ENCODE results near the gene OSBPL9.
"Not testable (repeated sequence)": the region's sequence is repeated elsewhere in the genome, so short reads cannot be mapped to it uniquely, and the experiment has no call there.

The OSBPL9 gene

DNA sequence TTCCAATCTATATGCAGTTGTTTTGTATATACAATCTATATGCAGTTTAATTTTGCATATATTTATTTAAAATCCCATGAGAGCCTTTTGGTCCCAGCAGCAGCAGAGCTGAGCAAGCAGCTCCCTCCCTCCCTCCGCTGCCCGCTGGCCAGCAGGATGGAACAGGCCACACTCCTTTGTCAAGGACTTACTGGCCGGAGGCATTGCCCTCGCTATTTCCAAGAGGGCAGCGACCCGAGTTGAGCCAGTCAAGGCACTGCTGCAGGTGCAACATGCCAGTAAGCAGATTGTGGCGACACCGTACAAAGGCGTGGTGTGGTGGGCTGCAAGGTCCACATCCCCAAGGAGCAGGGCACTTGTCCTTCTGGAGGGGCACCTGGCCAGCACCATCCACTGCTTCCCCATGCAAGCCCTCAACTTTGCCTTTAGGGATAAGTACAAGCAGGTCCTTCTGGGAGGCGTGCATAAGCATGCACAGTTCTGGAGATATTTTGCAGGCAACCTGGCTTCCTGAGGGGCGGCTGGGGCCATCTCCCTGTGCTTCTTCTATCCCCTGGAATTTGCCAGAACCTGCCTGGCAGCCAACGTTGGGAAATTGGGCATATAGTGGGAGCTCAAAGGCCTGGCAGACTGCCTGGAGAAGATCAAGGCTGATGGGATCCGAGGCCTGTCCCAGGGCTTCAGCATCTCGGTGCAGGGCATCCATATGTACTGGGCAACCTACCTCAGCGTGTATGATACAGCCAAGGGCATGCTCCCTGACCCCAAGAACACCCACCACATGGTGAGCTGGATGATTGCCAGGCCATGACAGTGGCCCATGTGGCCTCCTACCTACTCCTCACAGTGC, 92.2 kb downstream of the OSBPL9 start:
- no peak for DNase-seq (ENCODE audit: low read depth in 2 of 2)

DNA sequence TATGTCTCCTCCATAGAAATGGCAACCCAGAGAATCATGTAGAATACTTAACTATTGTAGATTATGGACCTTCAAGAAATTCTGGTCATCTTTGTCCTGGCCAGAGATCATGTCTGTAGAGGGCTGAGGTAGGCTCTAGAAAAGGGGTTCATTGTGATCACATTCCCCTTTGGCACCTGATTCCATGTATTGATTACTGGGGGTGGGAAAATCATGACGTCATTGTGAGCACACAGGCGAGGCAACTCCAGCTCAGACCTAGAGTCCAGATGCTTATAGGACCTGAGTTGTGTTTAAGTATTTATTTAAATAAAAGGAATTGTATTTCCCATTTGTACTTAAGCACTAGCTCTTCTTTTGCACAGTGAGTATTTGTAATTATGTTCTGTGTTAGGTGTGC, 93.1 kb downstream of the OSBPL9 start:
- DNase-seq (ENCODE audit: low read depth in 2 of 2): no peak

DNA sequence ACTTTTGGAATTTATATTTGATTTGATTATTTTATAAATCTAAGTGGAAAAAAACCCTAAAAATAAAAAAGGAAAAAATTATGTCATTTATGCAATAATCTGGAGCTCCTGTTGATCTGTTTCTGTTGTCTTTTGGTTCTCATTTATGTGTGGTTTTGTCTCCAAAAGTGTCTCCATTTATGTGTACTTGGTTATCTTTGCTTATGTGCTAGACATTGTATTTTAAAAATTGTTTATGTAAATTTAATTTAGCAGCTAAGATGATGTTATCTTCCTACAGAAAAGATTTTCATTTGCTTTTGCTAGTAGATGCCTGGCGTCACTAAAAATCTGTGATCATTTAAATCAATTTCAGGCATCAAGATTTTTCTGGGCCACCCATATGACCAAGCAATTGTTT, 95.7 kb downstream of the OSBPL9 start:
- no peak for DNase-seq (ENCODE audit: low read depth in 2 of 2)

DNA sequence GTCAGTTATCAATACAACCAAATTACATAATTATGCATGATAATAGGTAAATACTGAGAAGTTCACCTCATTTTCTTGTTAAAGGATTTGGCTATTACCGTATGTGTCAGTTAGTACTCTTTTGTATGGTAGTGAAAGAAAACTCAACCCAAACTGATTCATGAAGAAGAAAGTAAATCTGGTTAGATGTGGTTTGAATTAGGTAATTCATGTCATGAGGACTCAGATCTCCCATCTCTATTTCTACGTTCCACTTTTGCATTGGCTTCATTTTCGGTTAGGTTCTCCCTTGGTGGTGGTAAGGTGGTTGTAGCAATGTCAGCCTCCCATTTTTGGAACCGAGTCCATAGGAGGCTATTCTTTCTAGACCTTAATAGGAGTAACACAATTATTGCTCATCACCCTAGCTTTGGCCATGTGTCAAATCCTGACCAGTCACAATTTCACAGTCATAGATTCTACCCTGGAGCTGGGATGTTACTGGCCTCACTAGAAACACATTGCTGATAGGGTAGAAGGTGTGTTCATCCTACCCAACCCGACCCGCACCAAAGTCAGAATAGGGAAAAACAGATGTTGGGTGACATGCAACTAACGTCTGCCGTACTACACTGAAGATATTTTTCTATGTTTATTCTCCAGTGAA, 97.6 kb downstream of the OSBPL9 start:
- no peak for DNase-seq (ENCODE audit: low read depth in 2 of 2)

DNA sequence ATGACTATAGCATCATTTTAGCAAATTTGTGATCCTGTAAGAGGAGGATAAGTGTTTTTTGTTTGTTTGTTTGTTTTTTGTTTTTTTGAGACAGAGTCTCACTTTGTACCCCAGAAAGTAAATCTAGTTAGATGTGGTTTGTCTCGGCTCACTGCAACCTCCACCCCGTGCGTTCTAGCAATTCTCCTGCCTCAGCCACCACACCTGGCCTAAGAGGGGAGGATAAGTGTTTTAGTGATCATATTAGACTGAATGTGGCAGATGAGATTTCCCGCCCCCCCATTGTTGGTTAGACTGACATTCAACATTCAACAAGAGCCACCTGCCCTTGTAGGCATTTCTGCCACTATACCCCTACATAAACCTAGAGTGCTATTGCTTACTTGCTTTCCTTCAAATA, 98.5 kb downstream of the OSBPL9 start:
- no peak for DNase-seq (ENCODE audit: low read depth in 2 of 2)

DNA sequence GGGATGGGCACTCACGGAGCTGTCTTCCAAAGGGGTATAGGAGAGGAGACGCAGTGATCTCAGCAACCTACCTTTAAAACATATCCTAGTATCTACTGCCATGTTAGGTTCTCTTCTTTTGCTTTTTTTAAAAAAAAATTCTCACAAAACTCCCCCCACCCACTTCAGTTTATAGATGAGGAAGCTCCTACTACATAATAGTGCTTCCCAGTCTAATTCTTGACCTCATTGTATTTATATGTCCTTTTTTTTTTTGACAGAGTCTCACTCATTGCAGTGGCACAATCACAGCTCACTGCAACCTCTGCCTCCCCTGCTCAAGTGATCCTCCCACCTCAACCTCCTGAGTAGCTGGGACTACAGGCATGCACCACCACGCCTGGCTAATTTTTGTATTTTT, 99.9 kb downstream of the OSBPL9 start:
- DNase-seq (ENCODE audit: low read depth in 2 of 2): no peak

DNA sequence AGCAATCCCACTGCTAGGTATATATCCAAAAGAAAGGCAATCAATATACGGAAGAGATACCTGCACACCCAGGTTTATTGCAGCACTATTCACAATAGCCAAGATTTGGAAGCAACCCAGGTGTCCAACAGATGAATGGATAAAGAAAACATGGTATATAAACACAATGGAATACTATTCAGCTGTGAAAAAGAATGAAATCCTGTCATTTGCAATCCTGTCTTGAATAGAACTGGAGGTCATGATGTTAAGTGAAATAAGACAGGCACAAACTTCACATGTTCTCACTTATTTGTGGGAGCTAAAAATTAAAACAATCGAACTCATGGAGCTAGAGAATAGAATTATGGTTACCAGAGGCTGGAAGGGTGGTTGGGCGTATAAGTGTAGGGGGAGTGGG, 101.0 kb downstream of the OSBPL9 start:
- no peak for DNase-seq (ENCODE audit: low read depth in 2 of 2)

DNA sequence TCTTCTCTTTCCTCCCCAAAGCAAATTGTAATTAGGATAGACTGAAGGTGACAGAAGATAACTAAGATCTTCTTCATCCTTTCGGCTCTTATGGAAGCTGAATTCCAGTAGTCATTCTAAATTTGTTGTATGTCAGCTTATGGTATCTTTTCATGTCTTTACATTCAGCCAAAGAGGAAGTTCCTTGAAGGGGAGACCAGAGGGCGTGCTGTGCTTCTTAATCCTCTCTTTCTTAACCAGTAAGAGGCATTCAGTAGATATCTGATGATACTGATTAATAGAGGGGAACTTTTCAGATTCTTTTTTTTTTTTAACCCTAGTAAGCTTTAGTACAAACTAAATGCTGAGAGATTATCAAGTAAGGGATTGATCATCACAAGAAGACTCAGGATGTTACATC, 102.3 kb downstream of the OSBPL9 start:
- no peak for DNase-seq (ENCODE audit: low read depth in 2 of 2)

DNA sequence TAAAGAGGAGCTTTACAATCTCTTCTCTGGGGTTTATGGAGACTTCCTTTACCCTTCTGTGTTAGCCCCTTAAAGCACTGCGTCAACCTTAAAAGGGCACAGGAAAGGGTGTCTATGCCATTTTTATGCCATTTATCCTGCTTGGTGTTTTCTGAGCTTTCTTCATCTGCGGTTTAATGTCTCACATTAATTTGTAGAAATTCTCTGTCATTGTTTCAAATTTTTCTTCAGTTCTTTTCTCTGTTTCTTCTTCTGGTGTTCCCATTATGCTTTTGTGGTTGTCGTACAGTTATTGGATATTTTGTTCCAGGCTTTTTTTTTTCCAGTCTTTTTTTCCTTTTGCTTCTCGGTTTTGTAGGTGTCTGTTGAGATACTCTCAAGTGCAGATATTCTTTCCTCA, 107.9 kb downstream of the OSBPL9 start:
- no peak for DNase-seq (ENCODE audit: low read depth in 2 of 2)

DNA sequence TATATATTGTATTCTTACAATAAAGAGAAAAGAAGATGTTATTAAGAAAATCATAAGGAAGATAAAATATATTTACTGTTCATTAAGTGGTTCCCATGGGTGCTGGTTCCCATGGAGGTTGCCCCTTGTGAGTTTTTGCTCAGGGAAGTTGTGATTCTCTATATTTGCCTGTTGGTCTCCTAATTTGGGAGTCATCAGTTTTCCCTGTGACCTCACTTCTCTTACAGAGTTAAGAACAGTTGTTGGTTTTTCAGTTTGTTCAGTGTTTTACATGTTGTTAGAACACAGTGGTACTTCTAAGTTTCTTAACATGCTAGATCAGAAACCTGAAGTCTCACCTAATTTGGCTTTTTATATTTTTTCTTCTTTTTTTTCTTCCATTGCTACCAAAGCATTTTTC, 109.2 kb downstream of the OSBPL9 start:
- DNase-seq (ENCODE audit: low read depth in 2 of 2): no peak

DNA sequence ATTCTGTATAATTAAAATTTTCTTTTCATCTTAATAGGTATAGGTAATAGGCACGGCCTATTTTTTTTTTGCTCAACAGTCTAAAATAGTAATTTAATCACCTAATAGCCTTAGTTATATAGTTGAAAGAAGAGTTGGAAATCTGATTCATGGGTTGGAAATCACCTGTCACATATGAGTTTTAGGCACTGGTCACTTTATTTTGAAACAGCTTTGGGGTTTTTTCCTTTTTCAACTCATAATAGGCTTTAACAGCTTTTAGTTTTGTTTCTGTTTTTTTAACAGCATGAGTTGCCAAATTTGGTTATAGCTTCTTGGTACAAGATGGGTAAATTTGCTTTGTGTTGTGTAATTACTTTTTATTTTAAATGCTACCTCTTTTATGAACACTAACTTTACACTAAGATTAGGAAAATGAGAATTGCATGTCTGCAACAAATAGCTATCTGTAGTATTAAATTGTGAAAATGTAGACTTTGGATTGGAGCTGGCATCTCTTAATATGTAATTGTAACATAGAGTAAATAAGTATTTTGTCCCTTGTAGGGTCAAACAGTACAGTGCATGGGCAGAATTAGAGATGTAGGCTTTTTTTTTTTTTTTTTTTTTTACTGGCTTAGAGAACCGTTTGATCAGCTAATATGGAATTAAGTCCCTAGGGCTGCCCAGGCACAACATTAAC, 109.8 kb downstream of the OSBPL9 start:
- DNase-seq (ENCODE audit: low read depth in 2 of 2): no peak

DNA sequence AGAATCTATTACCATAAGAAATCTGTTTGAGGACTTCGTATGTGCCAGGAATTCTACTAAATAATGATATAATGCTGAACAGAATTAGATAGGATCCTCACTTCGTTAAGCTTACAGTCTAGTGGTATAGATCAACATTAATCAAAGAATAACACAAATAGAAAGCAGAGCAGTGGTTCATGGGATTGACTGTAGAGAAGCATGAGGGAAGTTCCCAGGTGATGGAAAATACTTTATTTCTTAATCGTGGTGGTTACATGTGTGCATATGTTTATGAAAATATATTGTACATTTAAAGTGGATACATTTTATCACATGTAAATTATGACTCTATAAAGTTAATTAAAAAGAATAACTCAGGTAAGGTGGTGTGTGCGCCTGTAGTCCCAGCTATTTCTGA, 110.5 kb downstream of the OSBPL9 start:
- no peak for DNase-seq (ENCODE audit: low read depth in 2 of 2)

DNA sequence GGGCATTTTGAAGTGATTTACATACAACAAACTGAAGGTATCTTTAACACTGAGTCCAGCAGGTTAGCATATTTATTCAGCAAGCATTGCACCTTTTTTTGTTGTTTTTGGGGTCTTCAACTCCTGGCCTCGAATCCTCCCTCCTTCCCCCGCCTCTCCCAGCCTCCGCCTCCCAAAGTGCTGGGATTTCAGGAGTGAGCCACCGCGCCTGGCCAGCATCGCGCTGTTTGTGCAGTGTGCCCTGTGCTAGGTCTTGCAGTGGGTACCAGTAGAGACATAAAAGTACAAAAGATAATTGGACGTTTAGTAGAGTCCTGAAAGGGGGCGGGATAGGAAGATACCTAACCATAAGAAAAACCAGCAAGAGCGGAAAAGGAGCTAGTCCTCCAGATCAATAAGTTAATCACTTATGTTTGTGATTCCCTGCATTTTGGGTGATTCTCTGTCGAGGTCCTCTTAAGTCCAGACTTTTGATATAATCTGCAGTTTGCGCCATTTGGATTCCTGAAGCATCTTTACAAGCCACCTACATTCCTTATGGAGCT, 111.8 kb downstream of the OSBPL9 start:
- DNase-seq (ENCODE audit: low read depth in 2 of 2): no peak

DNA sequence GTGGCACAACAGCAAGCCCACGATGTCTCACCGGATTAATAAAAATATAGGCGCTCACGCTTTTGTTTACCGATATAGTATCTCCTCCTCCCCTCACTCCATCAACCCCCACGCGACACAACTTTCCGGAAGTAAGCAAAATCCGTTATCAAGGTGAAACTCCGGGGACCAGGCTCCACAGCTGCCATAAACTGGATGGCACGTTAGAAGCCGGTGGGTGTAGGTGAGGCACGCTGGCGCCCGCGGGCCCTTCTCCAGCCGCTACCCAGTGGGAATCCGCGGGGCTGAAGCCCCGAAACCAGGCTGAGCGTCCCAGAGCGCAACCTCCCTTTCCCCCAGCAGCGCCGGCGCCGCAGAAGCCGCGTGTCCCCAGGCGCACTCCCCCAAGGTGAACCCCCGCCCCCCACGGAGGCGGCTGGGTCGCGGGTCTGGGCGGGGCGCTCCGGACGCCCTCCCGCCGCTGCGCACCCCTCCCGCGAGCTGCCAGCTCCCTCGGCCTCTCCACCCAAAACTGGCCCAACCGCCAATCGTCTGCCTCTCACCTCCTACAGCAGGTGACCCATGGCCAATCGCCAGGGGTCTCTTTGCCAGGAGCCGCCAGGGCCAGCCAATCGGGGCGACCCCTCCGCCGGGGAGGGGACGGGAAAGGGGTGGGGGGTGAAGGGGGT, 112.4 kb downstream of the OSBPL9 start:
- peak; percentile 94 to 97 for DNase-seq (ENCODE audit: low read depth in 2 of 2)

DNA sequence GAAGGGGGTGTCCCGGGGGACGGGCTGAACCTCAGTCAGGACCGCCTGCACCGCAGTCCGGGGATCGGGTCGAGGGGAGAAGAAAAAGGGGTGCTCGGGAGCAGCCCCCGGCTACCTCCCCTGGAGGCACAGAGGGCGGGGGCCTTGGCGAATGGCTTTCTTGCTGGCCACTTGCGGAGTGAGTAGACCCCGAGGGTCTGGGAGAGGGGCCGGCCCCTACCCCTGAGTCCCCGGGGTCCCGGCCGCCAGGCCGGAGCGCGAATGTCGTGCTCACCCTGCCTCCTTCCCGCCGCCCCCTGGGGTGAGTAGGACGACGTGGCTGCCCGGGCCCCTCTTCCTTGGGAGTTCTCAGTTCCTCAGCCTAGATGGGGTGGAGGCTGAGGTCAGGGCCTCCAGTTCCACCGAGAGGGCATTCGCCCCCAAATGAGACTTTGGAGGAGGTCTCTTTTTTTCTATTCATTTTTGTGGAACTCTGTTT, 113.0 kb downstream of the OSBPL9 start:
- no peak for DNase-seq (ENCODE audit: low read depth in 2 of 2)

DNA sequence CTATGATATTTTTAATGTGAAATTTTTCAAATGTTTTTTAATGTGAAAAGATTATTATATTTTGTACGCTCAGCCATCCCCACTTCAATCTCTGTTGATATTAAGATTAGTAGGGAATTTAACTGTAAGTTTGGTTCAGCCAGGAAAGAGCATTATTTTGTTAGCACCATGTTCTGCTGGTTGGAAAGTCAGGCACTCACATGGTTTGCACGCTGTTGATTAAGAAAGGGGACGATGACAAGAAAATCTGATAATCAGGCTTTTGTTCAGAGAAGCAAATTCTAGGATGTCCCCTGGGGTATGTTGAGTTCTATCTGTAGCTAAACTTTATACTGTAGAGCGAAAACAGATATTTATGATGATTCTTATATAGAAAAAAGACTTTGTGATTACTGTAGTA, 115.1 kb downstream of the OSBPL9 start:
- DNase-seq (ENCODE audit: low read depth in 2 of 2): no peak

DNA sequence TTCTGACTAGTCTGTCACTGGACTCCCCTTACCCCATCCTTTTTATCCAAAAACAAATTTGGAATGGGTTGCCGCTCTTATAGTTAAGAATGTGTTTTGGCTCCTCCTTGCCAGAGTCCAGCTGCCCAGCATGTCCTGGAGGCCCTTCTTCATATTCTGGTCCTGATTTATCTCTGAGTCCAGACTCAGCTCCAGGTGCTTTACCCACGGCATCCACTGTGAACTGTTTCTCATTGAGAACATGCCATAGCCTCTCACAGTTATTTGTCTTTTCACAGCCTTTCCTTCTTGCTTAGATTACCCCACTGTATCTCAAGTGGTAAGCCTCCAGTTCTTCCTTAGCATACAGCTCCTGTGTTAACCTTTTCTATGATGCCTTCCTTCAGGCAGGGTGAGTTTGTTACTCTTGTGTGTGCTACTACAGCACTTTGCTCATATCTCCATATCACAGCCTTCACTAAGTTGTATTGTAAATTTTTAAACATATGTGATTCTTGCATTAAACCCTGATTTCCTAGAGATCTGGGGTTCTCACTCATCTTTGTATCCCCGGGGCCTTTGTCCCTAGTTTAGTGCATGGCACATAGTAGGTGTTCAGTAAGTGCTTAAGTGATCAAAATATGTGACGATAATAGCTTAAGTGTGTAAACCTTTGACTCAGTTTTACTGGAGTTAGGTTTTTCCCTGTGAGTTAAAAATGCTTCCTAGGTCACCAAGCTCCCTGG, 116.0 kb downstream of the OSBPL9 start:
- DNase-seq (ENCODE audit: low read depth in 2 of 2): no peak

DNA sequence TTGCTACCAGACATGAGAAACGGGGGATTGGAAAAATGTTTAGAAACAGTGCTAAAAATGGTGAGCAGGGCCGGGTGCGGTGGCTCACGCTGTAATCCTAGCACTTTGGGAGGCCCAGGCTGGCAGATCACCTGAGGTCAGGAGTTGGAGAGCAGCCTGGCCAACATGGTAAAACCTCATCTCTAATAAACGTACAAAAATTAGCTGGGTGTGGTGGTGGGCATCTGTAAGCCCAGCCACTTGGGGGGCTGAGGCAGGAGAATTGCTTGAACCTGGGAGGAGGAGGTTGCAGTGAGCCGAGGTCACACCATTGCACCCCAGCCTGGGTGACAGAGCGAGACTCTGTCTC, 116.5 kb downstream of the OSBPL9 start:
- DNase-seq (ENCODE audit: low read depth in 2 of 2): not testable (repeated sequence)

DNA sequence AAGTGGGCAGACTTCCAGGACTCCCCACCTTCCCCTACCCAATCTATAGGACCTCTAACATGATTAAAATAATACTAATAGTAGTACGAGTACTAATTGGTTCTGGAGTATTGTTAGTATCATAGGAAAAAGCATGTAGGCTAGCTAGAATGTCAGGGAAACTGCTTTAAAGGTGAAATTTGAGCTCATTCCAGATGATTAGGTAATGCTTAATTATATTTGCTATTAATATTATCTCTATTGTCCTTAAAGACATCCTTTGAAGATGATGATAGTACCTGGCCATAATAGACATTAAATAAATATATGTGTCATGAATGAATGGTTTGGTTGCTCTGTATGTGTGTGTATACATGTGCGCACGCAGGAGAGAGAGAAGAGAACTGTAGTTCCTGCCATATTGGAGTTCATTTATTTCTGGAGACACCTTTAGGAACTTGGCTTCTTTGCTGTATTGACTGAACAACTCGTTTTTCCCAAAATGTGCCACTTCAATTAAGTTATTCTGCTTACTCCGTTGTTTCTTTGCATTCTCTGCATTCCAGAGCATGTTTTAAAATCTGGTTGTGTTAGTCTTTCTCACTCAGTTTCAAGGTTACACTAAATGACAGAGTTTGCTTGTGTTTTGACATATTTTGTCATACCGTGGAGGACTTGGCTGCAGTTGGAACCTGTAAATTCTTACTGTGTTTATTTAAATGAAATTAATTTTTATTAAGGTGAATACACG, 117.1 kb downstream of the OSBPL9 start:
- no peak for DNase-seq (ENCODE audit: low read depth in 2 of 2)

DNA sequence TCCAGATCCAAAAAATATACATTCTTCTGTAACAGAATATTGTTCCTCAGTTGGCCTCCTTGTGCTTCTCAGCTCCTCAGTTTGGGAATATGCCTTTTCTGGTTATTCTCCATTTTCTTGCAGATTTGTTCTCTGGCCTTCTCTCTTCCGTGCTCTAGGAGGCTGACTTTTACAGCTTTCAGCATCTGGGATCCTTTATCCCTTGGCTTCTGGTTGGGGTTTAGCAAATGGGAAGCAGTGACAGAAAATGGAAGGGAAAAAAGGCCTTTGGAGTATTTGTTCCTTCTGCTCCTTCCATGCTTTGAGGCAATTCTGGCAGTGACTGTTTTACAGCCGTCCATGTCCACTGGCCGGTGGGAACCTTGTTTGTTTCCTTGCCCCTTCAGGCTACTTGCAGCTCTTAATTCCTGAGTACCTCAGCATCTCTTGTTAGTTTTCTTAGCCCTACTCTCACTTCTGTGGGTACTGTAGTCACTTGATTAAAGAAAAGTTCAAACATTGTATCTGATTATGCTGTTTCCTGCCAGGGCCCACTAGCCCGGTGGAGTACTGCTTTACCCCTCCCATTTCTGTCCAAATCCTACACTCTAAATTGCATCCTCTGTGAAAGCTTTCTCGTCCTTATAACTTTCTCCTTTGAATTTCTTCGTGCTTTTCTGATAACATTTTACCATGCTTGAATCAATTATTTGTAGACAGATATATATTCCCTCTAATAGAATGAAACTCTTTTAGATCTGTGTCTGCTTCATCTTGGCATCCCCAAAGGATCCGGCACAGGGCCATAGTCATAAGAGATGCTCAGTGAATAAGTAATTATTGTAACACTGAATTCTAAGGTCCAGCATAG, 118.2 kb downstream of the OSBPL9 start:
- DNase-seq (ENCODE audit: low read depth in 2 of 2): no peak
